EL (cell line): ENCODE results near the gene ROBO2.
A peak's percentile ranks its signal among the peaks of the same experiment; 100 is the strongest.
"Not testable (repeated sequence)": the region's sequence is repeated elsewhere in the genome, so short reads cannot be mapped to it uniquely, and the experiment has no call there.

ENCODE experiments used
- DNase-seq: peaks from one replicate; pipeline ENCODE4 v3.0.0-alpha.2; 2016

ROBO2 gene

DNA sequence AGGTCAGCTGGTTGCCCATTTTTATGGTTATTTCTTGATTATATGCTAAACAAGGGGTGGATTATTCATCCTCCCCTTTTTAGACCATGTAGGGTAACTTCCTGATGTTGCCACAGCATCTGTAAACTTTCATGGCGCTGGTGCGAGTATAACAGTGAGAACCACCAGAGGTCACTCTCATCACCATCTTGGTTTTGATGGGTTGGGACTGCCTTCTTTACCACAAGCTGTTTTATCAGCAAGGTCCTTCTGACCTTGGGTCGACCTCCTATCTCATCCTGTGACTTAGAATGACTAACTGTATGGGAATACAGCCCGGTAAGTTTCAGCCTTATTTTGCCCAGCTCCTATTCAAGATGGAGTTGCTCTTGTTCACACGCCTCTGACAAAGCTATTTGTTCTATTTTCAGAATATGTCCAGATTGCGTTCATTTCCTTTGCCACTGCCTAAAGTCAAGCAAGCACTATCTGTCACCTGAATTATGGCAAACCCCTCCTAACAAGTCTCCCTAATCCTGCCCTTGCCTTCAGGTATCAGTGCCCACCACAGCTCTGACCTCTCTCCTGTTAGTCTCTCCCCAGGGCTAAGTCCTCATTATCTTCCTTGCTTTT, 308.5 kb downstream of the ROBO2 start:
- DNase-seq, result peak; percentile 45

DNA sequence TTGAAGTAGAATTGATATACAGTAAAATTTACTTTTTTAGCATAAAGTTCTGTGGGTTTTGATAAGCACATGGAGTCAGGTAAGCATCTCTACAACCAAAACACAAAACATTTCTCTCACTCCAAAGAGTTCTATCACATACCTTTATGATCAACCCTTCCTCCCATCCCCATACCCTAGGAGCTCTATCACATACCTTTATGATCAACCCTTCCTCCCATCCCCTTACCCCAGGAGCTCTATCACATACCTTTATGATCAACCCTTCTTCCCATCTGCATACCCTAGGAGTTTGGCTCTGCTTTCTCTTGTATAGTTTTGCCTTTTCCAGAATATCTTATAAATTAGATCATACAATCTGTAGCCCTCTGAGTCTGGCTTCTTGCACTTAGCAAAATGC, 315.1 kb downstream of the ROBO2 start:
- DNase-seq, result no peak

DNA sequence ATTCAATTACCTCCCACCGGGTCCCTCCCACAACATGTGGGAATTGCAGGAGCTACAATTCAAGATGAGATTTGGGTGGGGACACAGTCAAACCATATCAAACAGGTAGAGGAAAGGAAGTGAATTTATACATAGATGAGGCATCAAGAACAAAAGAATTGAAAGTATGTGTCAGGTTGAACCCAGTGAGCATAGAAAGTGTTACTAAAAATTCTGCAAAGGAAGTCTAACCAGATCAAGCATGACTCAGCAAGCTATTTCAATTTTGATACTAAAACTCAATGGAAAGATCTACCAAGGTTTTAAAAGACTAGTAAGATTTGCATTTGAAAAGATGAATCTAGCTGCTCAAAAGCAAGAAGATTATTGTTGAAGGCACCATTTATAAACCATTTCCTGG, 323.0 kb downstream of the ROBO2 start:
- DNase-seq, result no peak

DNA sequence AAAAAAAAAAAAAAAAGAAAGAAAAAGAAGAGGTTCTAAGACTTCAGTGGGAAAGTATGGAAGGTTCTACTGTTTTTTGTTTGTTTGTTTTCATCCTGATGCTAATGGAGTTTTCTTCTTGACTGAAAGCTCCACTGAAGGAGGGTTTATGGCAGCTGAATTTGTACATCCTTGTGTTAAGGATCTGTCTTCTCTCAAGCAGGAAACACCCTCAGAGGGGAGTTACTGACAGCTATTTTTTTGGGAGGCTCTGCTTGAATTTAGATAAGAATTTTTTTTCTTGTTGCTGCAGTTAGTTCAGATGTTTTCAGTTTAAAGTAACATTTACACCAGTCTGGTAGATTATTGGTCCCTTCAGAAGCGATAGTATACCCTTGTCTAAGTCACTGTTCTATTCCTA, 325.3 kb downstream of the ROBO2 start:
- DNase-seq, result no peak

DNA sequence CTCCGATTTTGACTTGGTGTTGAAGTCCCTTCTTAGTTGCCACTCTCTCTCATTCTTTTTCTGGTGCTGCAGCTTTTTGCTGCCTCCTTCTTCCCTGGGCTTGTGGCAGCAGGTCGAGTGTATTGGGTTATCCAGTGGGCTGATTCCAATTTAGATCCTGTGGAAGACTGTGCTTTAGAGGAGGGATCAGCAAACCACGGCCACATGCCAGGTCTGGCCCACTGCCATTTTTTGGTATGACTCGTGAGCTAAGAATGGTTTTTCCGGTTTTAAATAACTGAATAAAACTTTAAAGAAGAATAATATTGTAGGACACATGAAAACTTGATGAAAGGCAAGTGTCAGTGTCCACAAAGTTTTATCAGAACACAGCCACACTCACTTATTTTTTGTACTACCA, 330.5 kb downstream of the ROBO2 start:
- peak; percentile 82 for DNase-seq

DNA sequence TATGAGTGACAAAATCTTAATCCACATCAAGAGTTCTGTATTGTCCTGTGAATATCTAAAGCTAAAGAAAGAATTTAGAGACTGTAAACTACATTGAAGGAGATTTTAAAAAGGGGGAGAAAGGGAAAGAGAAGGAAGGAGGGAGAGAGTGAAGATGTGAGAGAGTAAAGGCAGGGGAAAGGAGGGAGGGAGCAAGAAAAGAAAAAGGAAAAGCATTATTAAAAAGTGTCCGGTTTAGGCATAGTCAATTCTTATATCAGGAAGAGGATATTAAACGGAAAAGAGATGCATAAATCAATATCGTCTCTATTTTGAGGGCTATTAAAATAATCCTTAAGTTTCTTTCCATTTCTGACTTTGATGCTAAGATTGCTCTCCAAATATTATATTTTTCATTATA, 332.1 kb downstream of the ROBO2 start:
- no peak for DNase-seq

DNA sequence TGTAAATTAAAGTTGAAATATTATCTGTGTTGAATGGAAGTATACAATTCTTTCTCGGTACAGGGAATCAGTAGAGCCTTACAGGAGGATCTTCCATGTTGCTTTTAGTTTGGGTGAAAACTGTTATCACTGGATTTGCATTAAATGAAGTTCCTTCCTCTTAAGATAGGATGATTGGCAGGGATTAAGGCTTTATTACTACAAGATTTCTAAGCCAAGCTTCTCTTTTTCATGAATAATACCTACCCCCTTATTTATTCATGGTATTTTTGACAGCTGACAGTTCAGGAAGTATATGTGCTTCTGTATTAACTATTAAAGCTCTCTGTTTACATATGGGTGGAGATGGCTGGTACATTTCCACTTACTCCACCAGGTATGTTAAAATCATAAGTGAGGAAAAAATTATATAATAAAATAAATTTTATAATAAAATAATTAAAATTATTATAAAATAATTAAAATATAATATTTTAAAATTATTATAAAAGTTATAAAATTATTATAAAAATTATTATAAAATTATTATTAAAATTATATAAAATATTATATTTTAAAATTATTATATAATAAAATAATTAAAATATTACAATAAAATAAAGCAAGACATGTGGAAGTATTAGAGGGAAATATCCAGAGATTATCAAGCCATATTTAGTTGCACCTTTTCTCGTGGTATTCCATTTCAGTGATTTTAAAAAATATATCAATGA, 332.9 kb downstream of the ROBO2 start:
- no peak for DNase-seq

DNA sequence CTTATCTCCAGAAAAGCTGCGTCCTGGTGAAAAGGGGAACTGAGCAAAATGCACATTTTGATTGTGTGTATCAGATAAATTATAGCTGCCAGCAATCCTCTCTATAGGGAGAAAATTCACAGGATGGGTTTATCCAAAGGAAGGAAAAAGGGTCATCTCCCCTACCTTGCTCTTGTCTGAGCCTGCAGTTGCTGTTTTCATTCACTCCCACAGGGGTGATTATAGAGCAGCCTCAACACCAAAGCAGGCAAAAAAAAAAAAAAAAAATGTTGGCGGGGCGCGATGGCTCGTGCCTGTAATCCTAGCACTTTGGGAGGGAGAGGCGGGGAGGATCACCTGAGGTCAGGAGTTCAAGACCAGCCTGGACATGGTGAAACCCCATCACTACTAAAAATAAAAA, 333.7 kb downstream of the ROBO2 start:
- no peak for DNase-seq

DNA sequence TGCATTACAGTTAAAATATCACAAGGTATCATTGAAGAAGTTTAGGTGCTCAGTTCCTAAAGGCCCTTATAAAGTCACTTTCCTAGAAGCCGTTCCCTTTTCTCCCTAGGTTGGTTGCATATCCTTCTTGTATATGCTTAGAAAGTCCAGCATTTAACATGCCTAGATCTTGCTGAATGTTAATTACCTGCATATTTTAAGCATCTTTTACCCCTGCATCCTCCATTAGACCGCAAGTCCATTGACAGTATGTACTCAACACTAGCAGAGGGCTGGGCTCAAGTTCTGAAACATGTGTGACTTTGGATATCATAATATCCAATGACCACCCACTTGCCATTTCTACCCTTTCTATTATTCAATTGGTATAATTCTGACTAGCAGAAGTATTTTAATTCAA, 336.6 kb downstream of the ROBO2 start:
- DNase-seq, result no peak

DNA sequence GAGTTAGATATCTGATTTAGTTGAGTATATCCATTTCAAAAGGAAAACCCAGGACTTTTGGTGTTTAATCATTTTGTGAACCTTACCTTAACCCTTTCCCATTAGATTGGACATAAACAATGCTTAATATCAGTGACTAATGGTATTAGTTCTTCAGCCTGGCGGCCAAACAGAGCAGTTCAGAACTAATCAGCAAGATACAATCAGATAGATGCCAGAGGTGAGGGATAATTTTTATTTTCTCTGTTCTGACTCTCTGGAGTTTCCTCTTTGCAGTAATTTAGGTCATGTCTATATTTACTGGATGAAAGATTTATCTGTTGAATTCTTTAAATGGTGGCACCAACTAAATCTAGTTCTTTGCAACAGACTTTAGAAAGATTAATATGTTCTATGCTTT, 337.8 kb downstream of the ROBO2 start:
- DNase-seq, result no peak

DNA sequence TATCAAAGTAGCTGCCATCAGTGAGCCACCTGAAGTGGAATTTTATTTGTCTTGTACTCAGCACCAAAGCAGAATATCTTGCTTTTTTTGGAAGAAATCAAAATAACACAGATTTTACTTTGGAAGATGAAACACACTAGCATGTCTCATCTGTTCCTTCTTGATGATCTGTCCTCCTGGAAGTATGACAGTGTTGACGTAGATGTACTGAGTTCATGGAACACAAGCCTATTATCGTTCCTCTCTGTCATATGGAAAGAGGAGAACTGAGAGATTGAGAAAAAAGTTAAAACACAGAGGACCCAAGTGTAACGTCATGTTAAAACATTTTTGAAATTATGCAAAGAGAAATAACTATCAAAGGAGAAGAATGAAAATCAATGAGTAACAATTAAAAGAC, 340.2 kb downstream of the ROBO2 start:
- DNase-seq, result no peak

DNA sequence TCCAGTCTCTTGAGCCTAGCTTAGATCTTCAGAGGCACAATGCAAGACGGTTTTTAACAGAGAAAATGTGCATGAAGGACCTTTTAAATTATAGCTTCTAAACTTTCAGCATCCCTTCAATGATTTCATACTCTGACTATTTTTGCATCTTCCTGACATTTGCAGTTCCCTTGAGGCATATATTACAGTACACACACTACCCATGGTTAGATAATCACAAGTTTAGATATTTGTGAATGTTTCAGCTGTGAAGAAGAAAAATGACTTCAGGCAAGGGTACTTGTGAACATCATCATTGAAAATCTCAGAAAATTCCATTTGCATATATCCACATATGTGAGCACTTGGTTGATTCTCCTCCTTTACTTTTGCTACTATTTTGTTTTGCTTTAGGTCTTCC, 341.5 kb downstream of the ROBO2 start:
- no peak for DNase-seq

DNA sequence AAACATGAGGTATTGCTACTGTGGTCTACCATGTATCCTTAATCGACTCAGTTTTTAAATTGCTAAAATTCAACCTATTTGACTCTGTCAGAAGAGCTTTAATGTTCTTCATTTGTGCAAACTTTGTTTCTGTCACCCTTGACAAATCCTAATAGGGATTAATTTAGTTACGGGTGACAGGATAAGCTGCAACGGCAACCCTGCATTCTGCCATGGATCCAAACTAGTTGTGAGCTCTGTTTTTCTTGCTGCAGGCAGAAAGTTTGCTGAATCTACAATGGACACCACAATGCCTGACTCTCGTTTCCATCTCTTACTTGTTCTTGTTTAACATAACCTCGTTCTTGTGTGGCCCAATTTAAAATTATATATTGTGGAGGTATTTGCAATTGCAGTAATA, 352.3 kb downstream of the ROBO2 start:
- no peak for DNase-seq

DNA sequence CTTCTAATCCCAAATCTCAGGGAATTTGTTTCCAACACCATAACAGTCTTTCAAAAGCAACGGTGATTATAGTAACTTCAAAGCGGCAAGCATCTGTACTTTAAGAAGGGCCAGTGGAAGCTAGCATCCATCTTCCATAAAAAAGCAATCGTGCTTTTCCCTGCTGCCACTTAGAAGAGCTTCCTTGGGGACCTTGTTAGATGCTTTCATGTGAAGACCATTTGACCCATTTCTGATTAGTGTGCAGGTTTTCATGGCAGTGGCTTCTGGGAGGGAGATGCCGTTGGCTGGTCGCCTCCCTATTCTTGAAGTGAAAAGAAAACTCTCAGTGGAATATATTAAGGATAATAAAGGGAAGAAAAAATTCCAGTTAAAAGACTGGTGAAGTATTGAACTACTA, 354.1 kb downstream of the ROBO2 start:
- DNase-seq, result no peak

DNA sequence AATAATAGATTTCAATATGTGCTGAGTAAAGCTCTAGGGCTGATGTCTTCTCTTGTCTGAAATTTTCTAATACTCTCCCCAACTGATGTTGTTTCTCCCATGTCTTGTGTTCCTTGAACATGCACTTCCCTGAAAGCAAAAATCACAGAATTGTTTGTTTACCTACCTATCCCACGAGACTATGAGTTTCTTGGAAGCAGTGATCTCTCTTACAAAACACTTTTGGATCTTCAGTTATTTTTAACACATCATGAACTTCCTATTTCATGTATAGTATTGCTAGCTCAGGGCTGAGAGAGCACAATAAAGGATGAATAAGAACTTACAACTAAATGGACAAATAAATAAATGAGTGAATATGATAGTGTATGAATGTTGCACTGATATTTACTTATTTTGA, 365.0 kb downstream of the ROBO2 start:
- DNase-seq, result no peak

DNA sequence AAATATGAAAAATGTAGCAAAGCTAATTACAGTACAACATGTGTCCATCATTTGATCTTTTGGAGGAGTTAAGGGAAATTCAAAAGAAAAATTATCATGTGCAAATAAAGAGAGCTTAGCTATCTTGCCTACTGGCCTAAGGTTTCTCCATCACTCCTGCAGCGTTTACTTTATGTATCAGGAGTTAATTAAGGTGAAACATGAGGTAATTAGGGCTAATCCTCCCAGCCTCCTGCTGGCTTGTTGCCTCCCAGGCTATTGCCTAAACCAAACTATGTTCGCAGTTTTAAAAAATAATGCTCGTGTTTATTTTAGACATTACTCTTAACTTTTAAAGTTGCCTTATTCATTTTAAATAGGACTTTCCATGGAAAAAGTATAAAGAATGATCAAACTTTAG, 367.5 kb downstream of the ROBO2 start:
- DNase-seq, result no peak

DNA sequence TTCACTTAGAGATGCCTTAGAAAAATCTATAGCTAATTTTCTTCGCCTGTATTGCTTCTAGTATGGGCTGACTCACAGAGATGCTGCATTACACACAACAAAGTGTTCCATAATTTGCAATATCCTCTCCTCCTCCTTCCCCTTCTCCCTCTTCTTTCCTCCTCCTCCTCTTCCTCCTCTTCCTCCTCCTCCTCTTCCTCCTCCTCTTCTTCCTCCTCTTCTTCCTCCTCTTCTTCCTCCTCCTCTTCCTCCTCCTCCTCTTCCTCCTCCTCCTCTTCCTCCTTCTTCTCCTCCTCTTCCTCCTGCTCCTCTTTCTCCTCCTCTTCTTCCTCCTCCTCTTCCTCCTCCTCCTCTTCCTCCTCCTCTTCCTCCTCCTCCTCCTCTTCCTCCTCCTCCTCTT, 370.4 kb downstream of the ROBO2 start:
- not testable (repeated sequence) for DNase-seq

DNA sequence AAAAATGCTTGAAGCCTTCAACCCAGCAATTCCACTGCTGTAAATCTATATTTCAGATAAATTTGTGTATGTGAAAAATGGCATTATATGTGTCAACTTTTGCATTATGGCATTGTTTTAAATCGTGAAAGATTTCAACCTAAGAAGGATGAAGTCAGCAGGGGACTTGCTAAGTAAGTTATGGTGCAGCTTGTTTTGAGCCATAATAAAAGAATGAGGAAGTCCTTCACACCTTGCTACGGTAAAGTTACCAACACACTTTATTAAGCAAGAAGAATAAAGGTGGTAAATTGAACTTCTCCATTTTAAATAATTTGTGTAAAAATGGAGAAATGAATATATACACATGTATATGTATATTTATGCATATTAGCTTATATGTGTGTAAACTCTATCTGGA, 371.4 kb downstream of the ROBO2 start:
- peak; percentile 1 for DNase-seq

DNA sequence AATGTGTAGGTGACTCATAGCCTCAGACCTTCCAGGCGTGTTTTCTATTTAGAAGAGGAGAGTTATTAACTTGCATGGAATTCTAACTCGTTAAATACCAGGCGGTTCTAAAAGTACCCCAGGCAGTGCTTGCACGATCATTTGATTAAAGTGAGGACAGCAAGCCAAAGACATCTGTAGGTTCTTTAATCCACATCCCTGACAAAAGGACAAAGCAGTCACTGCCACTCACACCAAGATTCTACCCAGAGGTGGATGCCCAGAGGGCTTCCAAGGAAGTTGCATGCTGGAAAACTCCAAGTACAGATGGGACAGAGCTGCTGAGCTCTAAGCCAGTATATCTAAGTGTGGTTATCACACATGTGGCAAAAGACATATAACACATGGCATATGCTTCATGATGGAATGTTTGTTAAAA, 372.1 kb downstream of the ROBO2 start:
- DNase-seq, result peak; percentile 87

DNA sequence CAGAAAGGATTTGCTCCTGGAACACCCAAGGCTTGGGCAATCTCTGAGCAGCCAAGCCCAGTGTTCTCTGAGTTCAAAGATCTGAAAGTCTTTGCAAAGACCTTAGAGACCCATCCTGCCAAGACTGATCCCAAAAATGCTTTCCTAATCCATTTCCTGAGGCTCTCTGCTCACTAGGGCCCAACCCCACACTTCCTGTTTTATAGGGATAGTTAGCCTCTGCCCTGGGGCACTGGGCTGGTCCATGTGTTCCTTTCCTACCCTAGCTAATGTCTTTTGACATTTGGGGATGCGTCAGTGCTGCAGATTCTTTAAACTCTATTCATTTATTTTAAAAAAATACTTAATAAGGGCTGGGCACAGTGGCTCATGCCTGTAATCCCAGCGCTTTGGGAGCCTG, 372.7 kb downstream of the ROBO2 start:
- peak; percentile 92 for DNase-seq

DNA sequence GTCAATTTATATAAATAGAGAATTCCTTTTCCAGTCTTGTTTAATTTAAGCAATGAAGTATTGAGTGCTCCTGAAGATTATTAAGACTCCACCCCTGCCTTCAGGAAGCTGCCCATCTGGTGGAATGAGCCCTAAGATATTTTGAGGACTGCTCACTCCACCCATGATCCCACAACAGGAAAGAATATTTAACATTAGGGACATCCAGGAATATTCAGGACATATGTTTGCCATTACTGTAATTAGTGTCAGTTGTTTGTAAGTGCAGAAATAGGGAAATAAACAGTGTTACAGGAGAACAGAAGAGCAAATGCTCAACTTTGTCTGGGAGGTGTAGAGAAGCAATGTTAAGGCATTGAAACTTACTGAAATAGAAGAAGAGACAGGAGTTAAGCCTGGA, 375.0 kb downstream of the ROBO2 start:
- DNase-seq, result no peak

DNA sequence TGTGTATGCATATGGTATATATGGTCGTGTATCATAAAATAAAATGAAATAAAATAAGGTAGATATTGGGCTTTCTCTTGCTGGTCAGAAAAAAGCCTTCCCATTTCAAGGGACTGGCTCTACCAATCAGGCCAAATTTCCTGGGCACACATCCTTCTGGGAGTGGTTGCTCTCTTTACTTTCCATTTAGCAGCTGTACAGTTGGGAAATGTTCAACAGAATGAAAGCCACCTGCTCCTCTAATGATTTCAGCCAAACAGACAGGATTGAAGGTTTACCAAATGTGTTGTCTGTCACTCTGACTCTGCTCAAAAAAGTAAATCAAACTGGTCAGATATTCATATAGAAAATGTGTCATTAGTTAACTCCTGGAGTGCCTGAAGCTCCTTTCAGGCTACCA, 380.4 kb downstream of the ROBO2 start:
- DNase-seq, result no peak

DNA sequence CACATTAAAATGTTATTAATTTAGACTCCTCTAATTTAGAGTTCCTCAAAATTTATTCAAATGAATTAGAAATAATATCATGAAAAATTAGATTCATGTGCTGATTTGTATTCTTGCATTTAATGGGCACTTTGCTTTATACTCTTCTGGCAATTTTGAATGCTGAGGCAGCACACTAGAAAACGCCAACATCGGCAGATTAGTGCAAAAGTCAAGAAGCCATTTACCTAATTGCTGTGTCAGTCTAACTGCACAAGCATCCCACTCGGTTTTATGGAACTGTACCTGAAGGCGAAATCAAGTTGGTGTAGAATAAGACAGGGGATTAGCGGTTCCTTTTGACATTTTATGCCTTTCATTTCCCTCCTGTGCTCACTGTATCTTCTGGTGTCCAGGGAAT, 382.0 kb downstream of the ROBO2 start:
- no peak for DNase-seq

DNA sequence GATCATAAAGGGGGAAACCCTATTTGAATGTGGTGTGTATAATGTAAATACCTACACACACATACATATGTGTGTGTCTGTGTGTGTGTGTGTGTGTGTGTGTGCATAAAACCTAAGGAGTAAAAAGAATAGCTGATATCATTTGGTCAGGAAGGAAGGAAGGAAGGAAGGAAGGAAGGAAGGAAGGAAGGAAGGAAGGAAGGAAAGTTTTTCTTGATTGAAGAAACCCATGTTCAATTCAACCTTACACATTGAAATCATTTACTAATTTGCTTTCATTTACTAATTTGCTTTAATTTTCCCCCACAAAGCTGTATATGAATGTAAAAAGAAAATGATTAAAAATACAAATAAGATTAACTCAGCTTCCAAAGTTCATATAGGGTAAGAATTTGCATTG, 386.6 kb downstream of the ROBO2 start:
- no peak for DNase-seq

DNA sequence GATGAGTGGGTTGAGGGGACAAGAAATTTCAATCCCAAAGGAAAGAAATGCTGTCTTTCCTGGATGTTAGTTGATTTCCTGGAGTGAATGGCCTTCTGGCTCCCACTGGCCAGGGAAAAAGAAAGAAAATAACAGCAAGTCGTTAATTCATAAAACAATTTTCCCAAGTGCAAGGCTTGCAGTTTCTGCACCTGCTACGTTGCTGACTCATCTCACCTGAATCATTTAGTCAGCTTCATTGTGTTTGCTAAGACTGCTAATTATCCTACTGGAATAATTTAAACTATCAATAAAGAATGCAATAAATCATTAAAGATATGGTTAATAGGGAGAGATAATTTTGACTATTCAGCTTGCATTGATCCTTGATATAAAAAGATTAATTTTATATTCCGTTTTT, 387.6 kb downstream of the ROBO2 start:
- no peak for DNase-seq
